Fibroblast of lung (primary cell): ENCODE measurements around the gene TM7SF2. TPM values are rescaled to one million over a fixed set of nuclear protein-coding genes. Genes with fewer than 3 reads are reported as not detected.

ENCODE experiments used
- DNase-seq, 2 donors: peaks; one replicate each; pipeline versions ENCODE4 v3.0.0 to v3.0.0-alpha.2; 2010; ENCODE audit warnings: low read depth in 2 of 2
- H2AFZ ChIP-seq: 2 replicates; pipeline ENCODE4 v1.5.1; 2012; ENCODE audit warnings: low read length, control low read depth, inconsistent platforms
- H3K27ac ChIP-seq: 2 replicates; pipeline ENCODE4 v1.5.1; 2011; ENCODE audit warnings: low read length, control low read depth; ENCODE audit not compliant: insufficient read depth
- H3K27me3 ChIP-seq: 2 replicates; pipeline ENCODE4 v1.5.1; 2011; ENCODE audit warnings: mild to moderate bottlenecking, low read length; ENCODE audit not compliant: control insufficient read depth, insufficient read depth
- H3K36me3 ChIP-seq: 2 replicates; pipeline ENCODE4 v1.5.1; 2011; ENCODE audit warnings: low read length; ENCODE audit not compliant: control insufficient read depth, insufficient read depth
- H3K4me1 ChIP-seq: 2 replicates; pipeline ENCODE4 v1.5.1; 2011; ENCODE audit warnings: low read length; ENCODE audit not compliant: control insufficient read depth, insufficient read depth; ENCODE audit errors: extremely low read depth
- H3K4me2 ChIP-seq: 2 replicates; pipeline ENCODE4 v1.5.1; 2011; ENCODE audit warnings: low read length, control low read depth; ENCODE audit not compliant: insufficient read depth; ENCODE audit errors: extremely low read depth
- H3K4me3 ChIP-seq, 4 experiments: fragments of 200-600 bp in 1 of 4; sonication (generic) in 1 of 4; replicated peaks in 1 of 4; 2 replicates each; pipeline ENCODE4 v1.5.1; 2011 to 2016; ENCODE audit warnings: low read length in 4 of 4, low read depth in 3 of 4, mild to moderate bottlenecking in 3 of 4, control low read depth in 2 of 4, inconsistent platforms in 1 of 4, mixed read lengths in 1 of 4; ENCODE audit not compliant: insufficient read depth in 1 of 4; ENCODE audit errors: control extremely low read depth in 1 of 4
- H3K79me2 ChIP-seq: 2 replicates; pipeline ENCODE4 v1.5.1; 2012; ENCODE audit warnings: mild to moderate bottlenecking, low read length, inconsistent platforms; ENCODE audit not compliant: control insufficient read depth, insufficient read depth
- H3K9ac ChIP-seq: 2 replicates; pipeline ENCODE4 v1.5.1; 2011; ENCODE audit warnings: mild to moderate bottlenecking, low read length, control low read depth; ENCODE audit not compliant: insufficient read depth
- H3K9me3 ChIP-seq: 2 replicates; pipeline ENCODE4 v1.5.1; 2012; ENCODE audit warnings: low read depth, low read length; ENCODE audit not compliant: control insufficient read depth, insufficient read depth
- H4K20me1 ChIP-seq: 2 replicates; pipeline ENCODE4 v1.5.1; 2011; ENCODE audit warnings: low read length; ENCODE audit not compliant: control insufficient read depth, insufficient read depth; ENCODE audit errors: extremely low read depth
- EZH2 ChIP-seq: IDR thresholded peaks from 2 replicates; pipeline ENCODE4 v1.5.1; 2012; ENCODE audit warnings: low read length, control low read depth, mild to moderate bottlenecking; ENCODE audit errors: missing control alignments
- polyA plus RNA-seq, 2 donors: library from polyadenylated mRNA; depleted of rRNA in 1 of 2; stranded (reverse) in 1 of 2; unstranded in 1 of 2; fragments of >200 nt; gene quantifications; 2 replicates each; pipeline ENCODE4 v1.2.1, GENCODE V29; 2011 to 2012; ENCODE audit warnings: missing spikeins in 1 of 2
- total RNA-seq: library from RNA; depleted of rRNA; stranded (reverse); fragments of >200 nt; gene quantifications from 2 replicates; pipeline ENCODE4 v1.2.1, GENCODE V29; 2014
- TF ChIP-seq, protein P1 (sequence below), 2 donors: IDR thresholded peaks in 1 of 2; conservative IDR thresholded peaks in 1 of 2; 1 replicate in 1 of 2; 2 replicates in 1 of 2; pipeline ENCODE4 v1.5.1; 2011 to 2012; ENCODE audit warnings: low read length in 2 of 2, control low read depth in 1 of 2, inconsistent platforms in 1 of 2, low read depth in 1 of 2, mild to moderate bottlenecking in 1 of 2

The TM7SF2 gene
- total and polyA plus RNA-seq, 2 donors (not counting 1 experiment from before 2014, with no cell fraction given), result 11.7 to 89.5 TPM

DNA sequence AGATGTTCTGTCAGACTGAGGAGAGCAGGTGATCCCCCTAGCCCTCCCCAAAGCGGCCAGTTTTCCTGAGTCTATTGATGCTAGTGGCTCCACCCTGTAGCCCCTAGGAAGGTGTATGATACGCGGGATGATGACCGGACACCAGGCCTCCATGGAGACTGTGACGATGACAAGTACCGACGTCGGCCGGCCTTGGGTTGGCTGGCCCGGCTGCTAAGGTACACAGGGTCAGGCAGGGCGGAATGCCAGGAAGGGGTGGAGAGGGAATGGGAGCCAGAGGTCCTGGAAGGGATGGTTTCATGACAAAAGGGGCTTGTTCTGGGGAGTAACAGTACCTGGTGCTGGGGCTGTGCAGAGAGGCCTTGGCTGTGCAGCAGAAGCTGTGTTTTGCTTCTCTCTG lies 24.5 kb upstream of the TM7SF2 start:
- peaks cover 11% of the 10 kb centered on the region for H3K4me1 ChIP-seq
- no peaks in the 10 kb centered on the region for H3K27me3 ChIP-seq
- no peak for DNase-seq
- no peak overlapping the region for H3K4me2 ChIP-seq
- H3K4me3 ChIP-seq, result no peak overlapping the region
- H3K27ac ChIP-seq, result no peak overlapping the region
- TF ChIP-seq EZH2, result no peak
- TF ChIP-seq, protein P1, sequence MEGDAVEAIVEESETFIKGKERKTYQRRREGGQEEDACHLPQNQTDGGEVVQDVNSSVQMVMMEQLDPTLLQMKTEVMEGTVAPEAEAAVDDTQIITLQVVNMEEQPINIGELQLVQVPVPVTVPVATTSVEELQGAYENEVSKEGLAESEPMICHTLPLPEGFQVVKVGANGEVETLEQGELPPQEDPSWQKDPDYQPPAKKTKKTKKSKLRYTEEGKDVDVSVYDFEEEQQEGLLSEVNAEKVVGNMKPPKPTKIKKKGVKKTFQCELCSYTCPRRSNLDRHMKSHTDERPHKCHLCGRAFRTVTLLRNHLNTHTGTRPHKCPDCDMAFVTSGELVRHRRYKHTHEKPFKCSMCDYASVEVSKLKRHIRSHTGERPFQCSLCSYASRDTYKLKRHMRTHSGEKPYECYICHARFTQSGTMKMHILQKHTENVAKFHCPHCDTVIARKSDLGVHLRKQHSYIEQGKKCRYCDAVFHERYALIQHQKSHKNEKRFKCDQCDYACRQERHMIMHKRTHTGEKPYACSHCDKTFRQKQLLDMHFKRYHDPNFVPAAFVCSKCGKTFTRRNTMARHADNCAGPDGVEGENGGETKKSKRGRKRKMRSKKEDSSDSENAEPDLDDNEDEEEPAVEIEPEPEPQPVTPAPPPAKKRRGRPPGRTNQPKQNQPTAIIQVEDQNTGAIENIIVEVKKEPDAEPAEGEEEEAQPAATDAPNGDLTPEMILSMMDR (conservative IDR thresholded peaks at IDR 0.05 in 1 of 2, IDR thresholded peaks at IDR 0.05 in 1 of 2; ENCODE audit: low read depth in 1 of 2, low read length in 2 of 2), result no peak
- no peaks in the 10 kb centered on the region for H3K9me3 ChIP-seq
- peaks cover 27% of the 10 kb centered on the region for H3K79me2 ChIP-seq
- peaks cover 21% of the 10 kb centered on the region for H3K36me3 ChIP-seq
- H4K20me1 ChIP-seq, result no peaks in the 10 kb centered on the region
- H3K9ac ChIP-seq, result no peak overlapping the region
- no peak overlapping the region for H2AFZ ChIP-seq

GRCh38 chr11:65087827-65088226 lies 23.8 kb upstream of the TM7SF2 start:
- no peak for TF ChIP-seq EZH2
- TF ChIP-seq, protein P1 (conservative IDR thresholded peaks at IDR 0.05 in 1 of 2, IDR thresholded peaks at IDR 0.05 in 1 of 2; ENCODE audit: low read depth in 1 of 2, low read length in 2 of 2), result no peak
- Histone ChIP-seq H3K4me2 (no peak overlapping the region), H2AFZ (no peak overlapping the region), H3K27me3 (no peaks in the 10 kb centered on the region), H4K20me1 (no peaks in the 10 kb centered on the region), H3K79me2 (peaks cover 23% of the 10 kb centered on the region), H3K9me3 (no peaks in the 10 kb centered on the region), H3K4me1 (peaks cover 8% of the 10 kb centered on the region), H3K27ac (no peak overlapping the region), H3K4me3 (no peak overlapping the region), H3K36me3 (peaks cover 21% of the 10 kb centered on the region), H3K9ac (no peak overlapping the region)
- DNase-seq, result no peak

- Histone ChIP-seq H3K36me3 (peaks cover 21% of the 10 kb centered on the region), H3K4me1 (peaks cover 4% of the 10 kb centered on the region), H4K20me1 (no peaks in the 10 kb centered on the region), H2AFZ (no peak overlapping the region), H3K9ac (no peak overlapping the region), H3K4me2 (no peak overlapping the region), H3K4me3 (no peak overlapping the region), H3K27ac (no peak overlapping the region), H3K79me2 (peaks cover 11% of the 10 kb centered on the region), H3K27me3 (no peaks in the 10 kb centered on the region), H3K9me3 (no peaks in the 10 kb centered on the region)
- TF ChIP-seq EZH2, result no peak
- TF ChIP-seq, protein P1 (conservative IDR thresholded peaks at IDR 0.05 in 1 of 2, IDR thresholded peaks at IDR 0.05 in 1 of 2; ENCODE audit: low read depth in 1 of 2, low read length in 2 of 2), result no peak
- no peak for DNase-seq
Measured at GRCh38 chr11:65089621-65090020, 22.1 kb upstream of the TM7SF2 start.
